ENCODE results near the gene LCMT1. TPM values are rescaled to one million over a fixed set of nuclear protein-coding genes. Genes with fewer than 3 reads are reported as not detected.

LCMT1 gene
- polyA plus RNA-seq, 2 of the 4 experiments (the other 2 are of a cell fraction), result 36.4 to 47.6 TPM

DNA sequence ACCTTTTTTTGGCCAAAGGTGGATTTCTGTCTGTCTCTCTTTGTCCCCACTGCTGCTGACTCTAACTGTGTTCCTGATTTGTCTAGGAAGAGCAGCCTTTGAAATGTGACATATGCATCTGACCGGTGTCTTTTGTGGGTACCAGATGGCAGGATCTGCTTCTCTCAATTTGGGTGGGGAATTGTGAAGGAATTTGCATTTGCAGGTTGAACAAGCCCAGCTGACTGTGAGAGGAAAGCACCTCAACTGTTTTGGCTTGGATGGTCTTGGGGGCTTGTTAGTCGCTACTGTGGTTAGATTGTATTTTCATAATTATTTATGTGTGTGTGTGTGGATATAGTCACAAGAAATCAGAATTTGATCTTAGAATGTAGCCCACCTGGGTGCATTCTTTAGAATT, 37.7 kb upstream of the LCMT1 start:
- no peak for ATAC-seq
- H3K27ac ChIP-seq, result no peak overlapping the region
- TF ChIP-seq CBX2 (IDR thresholded peaks at IDR 0.05; ENCODE audit: borderline replicate concordance, low read depth) (no peak), EP300 (IDR thresholded peaks at IDR 0.05) (no peak), CBX8 (IDR thresholded peaks at IDR 0.05) (no peak)
- no peaks in the 10 kb centered on the region for H3K9me3 ChIP-seq
- FAIRE-seq, result no peak
- no peak for DNase-seq (ENCODE audit: low read depth in 1 of 2, low spot score in 1 of 2)
- no peaks in the 10 kb centered on the region for H3K4me1 ChIP-seq
- ChIA-PET POLR2A (no interaction called here), CTCF (no interaction called here)
- 81% methylated on average over 2 of the region's 2 CpGs for WGBS (ENCODE audit: missing lambda C conversion rate)
- H3K4me2 ChIP-seq, result no peak overlapping the region
- no peak overlapping the region for H3K4me3 ChIP-seq

DNA sequence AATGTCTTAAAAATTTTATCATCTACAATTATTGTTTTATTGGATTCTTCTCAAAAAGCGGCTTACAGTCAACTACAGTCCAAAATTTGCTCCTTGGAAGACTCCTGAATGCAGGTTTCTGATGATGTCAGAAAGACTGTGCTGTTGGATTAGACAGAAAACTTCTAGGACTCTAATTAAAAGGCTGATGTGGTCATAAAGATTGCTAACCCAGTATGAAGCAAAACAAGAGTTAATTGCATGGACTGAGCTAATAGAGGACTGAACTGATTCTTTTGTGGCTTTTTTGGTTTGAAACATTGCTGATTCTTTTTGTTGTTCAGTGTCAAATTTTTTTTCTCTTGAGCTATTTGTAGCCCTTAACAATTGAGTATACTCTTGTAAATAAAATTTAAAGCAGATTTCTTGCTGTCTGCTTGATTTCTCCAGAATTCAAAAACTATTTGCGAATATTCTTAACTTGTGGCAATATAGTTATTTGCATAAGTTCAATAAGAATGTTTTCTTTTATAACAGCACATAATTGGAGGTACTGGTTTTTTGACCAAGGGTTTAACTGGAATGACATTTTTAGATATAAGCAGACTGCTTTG, 33.1 kb upstream of the LCMT1 start:
- Histone ChIP-seq H3K4me2 (no peak overlapping the region), H3K27ac (no peak overlapping the region), H3K4me3 (no peak overlapping the region), H3K4me1 (no peaks in the 10 kb centered on the region), H3K9me3 (no peaks in the 10 kb centered on the region)
- ChIA-PET POLR2A (interaction anchor here (1.5 kb wide), 1 partner anchor 12 kb away, joined by 5 read pairs; no protein-coding TSS in a partner anchor), CTCF (interaction anchor here (0.9 kb wide), 1 partner anchor 8 kb away, joined by 3 read pairs; no protein-coding TSS in a partner anchor)
- WGBS (ENCODE audit: missing lambda C conversion rate), result 86% methylated on average over 2 of the region's 2 CpGs
- ATAC-seq (no peak), FAIRE-seq (no peak), DNase-seq (ENCODE audit: low read depth in 1 of 2, low spot score in 1 of 2) (no peak)
- TF ChIP-seq KDM1A (IDR thresholded peaks at IDR 0.05; ENCODE audit: low read depth) (no peak), RAD21 (conservative IDR thresholded peaks at IDR 0.05 in 1 of 2, IDR thresholded peaks at IDR 0.05 in 1 of 2) (no peak), CHD2 (IDR thresholded peaks at IDR 0.05; ENCODE audit: low read length, partially characterized antibody) (no peak), RARB (CRISPR knock-in tag; IDR thresholded peaks at IDR 0.05) (no peak), KDM5A (IDR thresholded peaks at IDR 0.05) (no peak), MYC (IDR thresholded peaks at IDR 0.05; ENCODE audit: borderline replicate concordance, low read length) (no peak), ZNF302 (CRISPR knock-in tag; IDR thresholded peaks at IDR 0.05) (no peak), JUNB (IDR thresholded peaks at IDR 0.05) (no peak), HOXB5 (CRISPR knock-in tag; IDR thresholded peaks at IDR 0.05) (no peak), BHLHE40 (IDR thresholded peaks at IDR 0.05; ENCODE audit: low read depth, low read length) (no peak), FOSB (CRISPR knock-in tag; IDR thresholded peaks at IDR 0.05) (no peak), HOXA7 (CRISPR knock-in tag; IDR thresholded peaks at IDR 0.05) (no peak), EHMT2 (IDR thresholded peaks at IDR 0.05; ENCODE audit: low read depth) (no peak), MAZ (IDR thresholded peaks at IDR 0.05; ENCODE audit: borderline replicate concordance, low read depth, low read length) (no peak), ZFP36 (IDR thresholded peaks at IDR 0.05; ENCODE audit: borderline replicate concordance, partially characterized antibody) (no peak)
- TF ChIP-seq, protein P1, sequence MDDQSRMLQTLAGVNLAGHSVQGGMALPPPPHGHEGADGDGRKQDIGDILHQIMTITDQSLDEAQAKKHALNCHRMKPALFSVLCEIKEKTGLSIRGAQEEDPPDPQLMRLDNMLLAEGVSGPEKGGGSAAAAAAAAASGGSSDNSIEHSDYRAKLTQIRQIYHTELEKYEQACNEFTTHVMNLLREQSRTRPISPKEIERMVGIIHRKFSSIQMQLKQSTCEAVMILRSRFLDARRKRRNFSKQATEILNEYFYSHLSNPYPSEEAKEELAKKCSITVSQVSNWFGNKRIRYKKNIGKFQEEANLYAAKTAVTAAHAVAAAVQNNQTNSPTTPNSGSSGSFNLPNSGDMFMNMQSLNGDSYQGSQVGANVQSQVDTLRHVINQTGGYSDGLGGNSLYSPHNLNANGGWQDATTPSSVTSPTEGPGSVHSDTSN (IDR thresholded peaks at IDR 0.05), result no peak
- TF ChIP-seq, protein P2, sequence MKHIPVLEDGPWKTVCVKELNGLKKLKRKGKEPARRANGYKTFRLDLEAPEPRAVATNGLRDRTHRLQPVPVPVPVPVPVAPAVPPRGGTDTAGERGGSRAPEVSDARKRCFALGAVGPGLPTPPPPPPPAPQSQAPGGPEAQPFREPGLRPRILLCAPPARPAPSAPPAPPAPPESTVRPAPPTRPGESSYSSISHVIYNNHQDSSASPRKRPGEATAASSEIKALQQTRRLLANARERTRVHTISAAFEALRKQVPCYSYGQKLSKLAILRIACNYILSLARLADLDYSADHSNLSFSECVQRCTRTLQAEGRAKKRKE (CRISPR knock-in tag; IDR thresholded peaks at IDR 0.05; ENCODE audit: low read depth), result no peak
- TF ChIP-seq, protein P3, sequence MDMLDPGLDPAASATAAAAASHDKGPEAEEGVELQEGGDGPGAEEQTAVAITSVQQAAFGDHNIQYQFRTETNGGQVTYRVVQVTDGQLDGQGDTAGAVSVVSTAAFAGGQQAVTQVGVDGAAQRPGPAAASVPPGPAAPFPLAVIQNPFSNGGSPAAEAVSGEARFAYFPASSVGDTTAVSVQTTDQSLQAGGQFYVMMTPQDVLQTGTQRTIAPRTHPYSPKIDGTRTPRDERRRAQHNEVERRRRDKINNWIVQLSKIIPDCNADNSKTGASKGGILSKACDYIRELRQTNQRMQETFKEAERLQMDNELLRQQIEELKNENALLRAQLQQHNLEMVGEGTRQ (IDR thresholded peaks at IDR 0.05), result no peak
- TF ChIP-seq, protein P4, sequence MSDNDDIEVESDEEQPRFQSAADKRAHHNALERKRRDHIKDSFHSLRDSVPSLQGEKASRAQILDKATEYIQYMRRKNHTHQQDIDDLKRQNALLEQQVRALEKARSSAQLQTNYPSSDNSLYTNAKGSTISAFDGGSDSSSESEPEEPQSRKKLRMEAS (IDR thresholded peaks at IDR 0.05), result no peak
